WI38 (cell line): ENCODE data around the gene CBLC.

Experiments
- H3K4me3 ChIP-seq: 2 replicates; pipeline ENCODE4 v1.5.1; 2011; ENCODE audit warnings: low read depth, mild to moderate bottlenecking, control low read depth, low read length
- TF ChIP-seq, protein P1 (sequence below): IDR thresholded peaks from 2 replicates; pipeline ENCODE4 v1.5.1; 2012; ENCODE audit warnings: low read depth, mild to moderate bottlenecking, control low read depth, low read length

Gene CBLC

DNA sequence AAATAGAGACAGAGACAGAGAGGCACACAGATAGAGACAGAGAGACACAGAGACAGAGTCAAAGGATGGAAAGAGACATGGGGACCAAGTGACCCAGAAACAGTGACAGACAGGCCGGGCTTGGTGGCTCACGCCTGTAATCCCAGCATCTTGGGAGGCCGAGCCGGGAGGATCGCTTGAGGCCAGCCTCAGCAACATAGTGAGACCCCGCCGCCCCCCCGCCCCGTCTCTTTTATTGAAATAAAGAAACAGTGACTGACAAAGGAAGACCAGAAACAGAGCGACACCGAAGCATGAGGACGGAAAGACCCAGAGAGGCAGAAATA is 67.6 kb downstream of the CBLC start:
- TF ChIP-seq, protein P1, sequence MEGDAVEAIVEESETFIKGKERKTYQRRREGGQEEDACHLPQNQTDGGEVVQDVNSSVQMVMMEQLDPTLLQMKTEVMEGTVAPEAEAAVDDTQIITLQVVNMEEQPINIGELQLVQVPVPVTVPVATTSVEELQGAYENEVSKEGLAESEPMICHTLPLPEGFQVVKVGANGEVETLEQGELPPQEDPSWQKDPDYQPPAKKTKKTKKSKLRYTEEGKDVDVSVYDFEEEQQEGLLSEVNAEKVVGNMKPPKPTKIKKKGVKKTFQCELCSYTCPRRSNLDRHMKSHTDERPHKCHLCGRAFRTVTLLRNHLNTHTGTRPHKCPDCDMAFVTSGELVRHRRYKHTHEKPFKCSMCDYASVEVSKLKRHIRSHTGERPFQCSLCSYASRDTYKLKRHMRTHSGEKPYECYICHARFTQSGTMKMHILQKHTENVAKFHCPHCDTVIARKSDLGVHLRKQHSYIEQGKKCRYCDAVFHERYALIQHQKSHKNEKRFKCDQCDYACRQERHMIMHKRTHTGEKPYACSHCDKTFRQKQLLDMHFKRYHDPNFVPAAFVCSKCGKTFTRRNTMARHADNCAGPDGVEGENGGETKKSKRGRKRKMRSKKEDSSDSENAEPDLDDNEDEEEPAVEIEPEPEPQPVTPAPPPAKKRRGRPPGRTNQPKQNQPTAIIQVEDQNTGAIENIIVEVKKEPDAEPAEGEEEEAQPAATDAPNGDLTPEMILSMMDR, result no peak
- H3K4me3 ChIP-seq, result peak overlapping the region; percentile 58

DNA sequence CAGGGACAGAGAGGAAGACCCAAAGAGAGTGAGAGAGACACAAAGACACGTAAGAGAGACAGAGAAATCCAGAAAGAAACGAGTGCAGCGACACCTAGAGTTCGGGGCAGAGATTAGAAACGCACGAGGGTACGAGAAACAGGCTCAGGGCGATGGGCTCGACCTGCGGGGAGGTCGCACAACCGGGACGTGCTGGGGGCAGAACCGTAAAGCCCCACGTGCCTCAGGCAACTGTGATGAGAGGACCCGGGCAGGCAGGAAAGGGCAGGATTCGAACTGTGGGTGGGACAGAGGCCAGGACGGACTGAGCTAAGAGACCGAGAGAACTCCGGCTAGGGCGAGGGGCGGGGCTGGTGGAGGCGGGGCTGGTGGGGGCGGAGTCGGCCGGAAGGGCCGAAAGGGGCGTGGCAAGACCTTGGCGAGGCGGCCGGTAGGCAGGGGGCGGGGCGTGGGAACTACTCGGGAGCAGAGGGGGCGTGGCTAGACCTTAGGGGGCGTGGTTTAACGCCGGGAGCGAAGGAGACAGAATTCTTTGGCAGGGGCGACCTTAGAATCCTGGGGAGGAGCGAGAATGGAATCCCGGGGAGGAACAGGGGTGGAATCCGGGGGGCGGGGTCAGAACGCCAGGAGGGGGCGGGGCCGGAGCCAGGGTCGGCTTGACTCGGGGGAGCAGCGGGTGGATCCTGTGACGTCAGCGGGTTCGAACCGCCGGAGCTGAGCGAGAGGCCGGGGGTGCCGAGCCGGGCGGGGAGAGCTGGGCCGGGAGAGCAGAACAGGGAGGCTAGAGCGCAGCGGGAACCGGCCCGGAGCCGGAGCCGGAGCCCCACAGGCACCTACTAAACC is 68.1 kb downstream of the CBLC start, which contains the start of gene NECTIN2:
Gene NECTIN2, plus strand, starts transcription at position 686 of the 843 bp plus-strand sequence. CDS start 229 bp downstream, outside the sequence.
- H3K4me3 ChIP-seq, result peak within 1 kb of the TSS; percentile 98
- TF ChIP-seq, protein P1, result peak; percentile 80

DNA sequence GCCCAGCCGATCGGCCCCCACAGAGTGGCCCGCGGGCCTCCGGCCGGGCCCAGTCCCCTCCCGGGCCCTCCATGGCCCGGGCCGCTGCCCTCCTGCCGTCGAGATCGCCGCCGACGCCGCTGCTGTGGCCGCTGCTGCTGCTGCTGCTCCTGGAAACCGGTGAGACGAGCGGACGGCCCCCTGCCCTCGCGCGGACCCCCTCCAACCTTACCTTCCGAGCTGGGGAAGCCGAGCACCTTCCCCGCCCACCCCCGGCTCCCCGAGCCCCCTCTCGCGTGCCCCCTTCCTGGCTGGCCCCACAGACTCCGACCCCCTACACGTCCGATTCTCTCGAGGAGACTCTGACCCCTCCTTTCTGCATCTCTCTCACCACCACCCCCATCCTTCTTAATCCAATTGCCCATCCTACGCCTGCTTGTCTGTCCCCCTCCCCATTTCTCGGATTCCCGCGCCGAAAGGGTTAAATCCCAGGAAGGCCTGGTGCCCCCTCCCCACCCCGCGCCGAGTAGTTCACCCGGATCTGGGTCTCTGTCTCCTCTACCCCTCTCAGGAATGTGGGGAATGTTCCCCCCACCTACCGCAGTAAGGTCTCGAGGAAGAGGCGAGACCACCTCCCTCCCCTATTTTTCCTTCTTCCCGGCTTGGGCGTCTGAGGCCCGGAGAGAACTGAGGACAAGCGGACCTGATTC is 68.9 kb downstream of the CBLC start:
- H3K4me3 ChIP-seq, result peak overlapping the region; percentile 98
- TF ChIP-seq, protein P1, result no peak

DNA sequence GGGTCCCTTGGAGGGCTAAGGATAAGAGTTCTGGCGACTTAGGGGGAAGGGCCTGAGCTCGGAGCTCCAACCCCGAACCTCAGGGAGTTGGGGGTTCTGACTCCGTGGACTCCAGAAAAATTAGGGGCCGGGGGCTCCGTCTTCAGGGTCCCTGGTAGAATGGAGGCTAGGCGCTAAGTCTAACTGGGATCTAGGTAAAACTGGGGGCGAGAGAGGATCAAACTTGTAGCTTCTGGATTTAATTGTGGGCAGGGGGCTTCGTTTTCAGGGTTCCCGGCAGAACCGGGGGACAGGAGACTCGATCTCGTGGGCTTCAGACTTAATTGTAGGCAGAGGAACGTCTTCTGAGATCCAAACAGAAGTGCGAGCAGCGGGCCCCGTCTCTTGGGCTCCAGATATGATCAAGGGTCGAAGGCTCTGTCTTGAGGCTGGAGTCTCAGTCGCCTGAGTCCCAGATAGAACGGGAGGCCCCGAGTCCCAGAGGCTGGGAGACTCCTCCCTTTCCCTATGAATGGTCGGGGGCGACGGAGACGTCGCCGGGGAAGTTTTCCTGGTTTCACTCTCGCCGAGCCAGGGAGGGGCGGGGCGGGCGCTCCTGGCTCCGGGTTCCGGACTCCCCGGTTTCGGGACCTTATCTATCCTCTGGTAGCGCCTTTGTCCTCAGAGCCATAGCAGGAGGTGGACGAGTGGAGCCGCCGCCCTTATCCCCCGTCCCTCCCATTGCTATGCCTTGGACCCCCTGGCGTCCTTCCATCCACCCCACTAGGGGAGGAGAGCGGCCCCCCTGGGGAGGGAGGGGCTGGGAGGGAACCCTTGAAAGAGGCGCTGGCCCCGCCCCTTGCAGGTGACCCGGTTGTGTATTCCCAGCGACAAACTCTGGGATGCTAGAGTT is 69.7 kb downstream of the CBLC start:
- peak overlapping the region; percentile 98 for H3K4me3 ChIP-seq
- TF ChIP-seq, protein P1, result no peak

DNA sequence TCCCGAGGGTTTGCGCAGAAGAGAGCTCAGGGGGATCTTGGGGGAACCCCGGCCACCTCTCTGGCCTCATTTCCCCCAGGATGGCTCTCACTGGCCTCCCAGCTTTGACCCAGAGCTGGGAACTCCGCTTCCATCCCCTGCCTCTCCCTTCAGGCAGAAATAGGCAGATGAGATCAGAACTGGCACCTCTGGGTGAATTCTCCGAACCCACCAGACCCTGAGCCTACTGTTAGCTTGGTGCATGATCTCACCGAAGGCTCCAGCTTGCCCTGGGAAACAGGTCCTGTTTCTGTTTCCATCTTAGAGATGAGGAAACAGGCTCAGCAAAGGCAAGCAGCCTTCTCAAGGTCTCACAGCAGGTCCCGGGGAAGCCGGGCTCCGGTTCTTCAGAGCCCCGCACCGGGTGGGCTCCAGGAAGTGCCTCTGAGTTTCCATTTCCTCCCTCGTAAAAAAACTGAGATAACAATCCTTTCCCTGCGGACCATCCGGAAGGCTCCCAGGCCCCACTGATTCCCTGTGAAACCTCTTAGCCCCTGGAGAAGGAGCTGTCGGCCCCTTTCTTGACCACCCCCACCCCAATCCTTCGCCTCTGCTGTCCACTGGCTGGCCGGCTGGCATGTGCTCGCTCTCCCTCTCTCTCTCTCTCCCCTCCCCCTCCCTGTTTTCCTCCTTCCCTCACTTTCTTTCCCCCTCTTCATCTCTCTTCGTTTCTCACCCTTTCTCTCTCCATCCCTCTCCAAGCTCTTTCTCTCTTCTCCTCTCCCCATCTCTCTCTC is 70.5 kb downstream of the CBLC start:
- peak overlapping the region; percentile 98 for H3K4me3 ChIP-seq
- TF ChIP-seq, protein P1, result no peak

DNA sequence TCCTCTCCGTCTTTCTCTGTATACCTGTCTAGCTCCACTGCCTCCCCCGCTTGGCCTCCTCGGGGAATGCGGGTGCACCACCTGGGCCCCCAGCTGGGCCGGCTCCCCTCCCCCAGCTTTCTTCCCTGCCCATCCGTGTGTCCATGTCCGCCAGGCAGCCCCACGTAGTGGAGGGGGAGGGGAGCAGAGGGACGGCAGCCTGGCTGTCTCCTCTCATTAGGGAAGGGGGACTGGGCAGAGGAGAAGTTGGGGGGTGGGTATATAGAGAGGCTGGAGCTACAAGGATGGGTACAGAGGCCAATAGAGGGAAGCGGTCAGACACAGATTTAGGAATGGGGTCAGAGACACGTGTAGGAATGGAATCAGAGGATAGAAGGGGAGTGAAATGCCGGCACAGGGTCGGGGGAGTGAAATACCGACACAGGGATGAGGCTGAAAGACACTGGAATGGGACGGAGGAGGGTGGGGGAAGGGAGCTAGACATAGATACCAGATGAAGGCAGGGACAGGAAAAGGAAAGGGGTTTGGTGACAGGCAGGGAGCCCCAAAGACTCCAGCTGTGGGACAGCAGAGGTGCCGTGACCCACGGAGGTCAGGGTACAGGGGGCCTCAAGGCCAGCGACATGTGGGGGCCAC is 71.2 kb downstream of the CBLC start:
- H3K4me3 ChIP-seq, result peak overlapping the region; percentile 98
- TF ChIP-seq, protein P1, result no peak
